Kidney epithelial cell (primary cell): ENCODE results near the gene SLC15A5. TPM values are rescaled to one million over a fixed set of nuclear protein-coding genes. Genes with fewer than 3 reads are reported as not detected.

ENCODE experiments used
- DNase-seq: peaks from one replicate; pipeline ENCODE4 v3.0.0-alpha.2; 2010; ENCODE audit warnings: low read depth
- H3K27me3 ChIP-seq: 2 replicates; pipeline ENCODE4 v1.6.0; 2011; ENCODE audit warnings: low read length; ENCODE audit not compliant: control insufficient read depth, insufficient read depth
- H3K36me3 ChIP-seq: 2 replicates; pipeline ENCODE4 v1.5.1; 2011; ENCODE audit warnings: low read length; ENCODE audit not compliant: control insufficient read depth, insufficient read depth
- H3K4me3 ChIP-seq: 2 replicates; pipeline ENCODE4 v1.5.1; 2011; ENCODE audit warnings: low read depth, mild to moderate bottlenecking, control low read depth, low read length
- CTCF ChIP-seq: IDR thresholded peaks from 2 replicates; pipeline ENCODE4 v1.5.1; 2011; ENCODE audit warnings: mild to moderate bottlenecking, moderate library complexity, low read length, control low read depth, inconsistent platforms; ENCODE audit not compliant: insufficient read depth, poor library complexity, severe bottlenecking
- total RNA-seq: library from RNA; depleted of rRNA; stranded (reverse); fragments of >200 nt; gene quantifications from 2 replicates; pipeline ENCODE4 v1.2.3, GENCODE V29; 2015

The SLC15A5 gene
- total RNA-seq, 1 donor from 2014 or later = not detected

- no peaks in the 10 kb centered on the region for H3K36me3 ChIP-seq
- no peak overlapping the region for H3K4me3 ChIP-seq
- DNase-seq = no peak
- TF ChIP-seq CTCF = no peak
- no peaks in the 10 kb centered on the region for H3K27me3 ChIP-seq
Measured at GRCh38 chr12:16243487-16244412, 33.7 kb downstream of the SLC15A5 start.

GRCh38 chr12:16241346-16241745, 36.1 kb downstream of the SLC15A5 start:
- no peaks in the 10 kb centered on the region for H3K27me3 ChIP-seq
- H3K4me3 ChIP-seq = no peak overlapping the region
- no peak for DNase-seq
- no peaks in the 10 kb centered on the region for H3K36me3 ChIP-seq
- TF ChIP-seq CTCF = no peak

GRCh38 chr12:16238661-16239060, 38.8 kb downstream of the SLC15A5 start:
- Histone ChIP-seq H3K36me3 (no peaks in the 10 kb centered on the region), H3K4me3 (no peak overlapping the region), H3K27me3 (no peaks in the 10 kb centered on the region)
- no peak for DNase-seq
- TF ChIP-seq CTCF = no peak

- no peak for DNase-seq
- TF ChIP-seq CTCF = no peak
- Histone ChIP-seq H3K4me3 (no peak overlapping the region), H3K36me3 (no peaks in the 10 kb centered on the region), H3K27me3 (no peaks in the 10 kb centered on the region)
Measured at GRCh38 chr12:16229676-16230075, 47.8 kb downstream of the SLC15A5 start.

- Histone ChIP-seq H3K27me3 (no peaks in the 10 kb centered on the region), H3K36me3 (no peaks in the 10 kb centered on the region), H3K4me3 (no peak overlapping the region)
- DNase-seq = no peak
- no peak for TF ChIP-seq CTCF
Measured at GRCh38 chr12:16228067-16228466, 49.4 kb downstream of the SLC15A5 start.
